ENCODE data around the gene LAMB2. TPM values are rescaled to one million over a fixed set of nuclear protein-coding genes. Genes with fewer than 3 reads are reported as not detected.
A peak's percentile ranks its signal among the peaks of the same experiment; 100 is the strongest.

Gene LAMB2
- total and polyA plus RNA-seq, 10 of the 15 experiments (the other 5 are each of a cell fraction or from before 2014, with no cell fraction given), result 0.13 to 3.2 (median 0.64) TPM; not detected in 3

- ChIA-PET CTCF (interaction anchor here (1.3 kb wide), 1 partner anchor 174 kb away, joined by 4 read pairs; no protein-coding TSS in a partner anchor), SMC1A (ENCODE audit: uncharacterized antibody, unreplicated experiment) (interaction anchor here (0.6 kb wide), 1 partner anchor 211 kb away, joined by 3 read pairs; no protein-coding TSS in a partner anchor), RAD21 (ENCODE audit: unreplicated experiment) (no interaction called here), POLR2A (no interaction called here)
- Histone ChIP-seq H3K27ac (ENCODE audit: control insufficient read depth, insufficient read depth) (peak within 1 kb of the TSS; percentile 65), H3K4me1 (ENCODE audit: control insufficient read depth, insufficient read depth, low read length) (peaks cover 10% of the 10 kb centered on the region), H3K36me3 (ENCODE audit: control insufficient read depth in 2 of 2, insufficient read depth in 2 of 2, low read length in 1 of 2) (peaks cover 6 to 9% of the 10 kb centered on the region in 2 experiments; a peak in 3 of 4 replicates), H2AFZ (ENCODE audit: control insufficient read depth, low read depth, low read length) (peak within 1 kb of the TSS; percentile 93), H3K9ac (ENCODE audit: control insufficient read depth, insufficient read depth, low read length) (peak within 1 kb of the TSS; percentile 91), H3K79me2 (ENCODE audit: control insufficient read depth, insufficient read depth, low read length) (peaks cover 24% of the 10 kb centered on the region), H3K9me3 (replicated peaks; ENCODE audit: control insufficient read depth, insufficient read depth, low read length) (peaks cover 2% of the 10 kb centered on the region; the same call in 2 of the 3 replicates), H3K4me2 (ENCODE audit: control insufficient read depth, insufficient read depth) (peak within 1 kb of the TSS; percentile 97), H3K4me3 (peak within 1 kb of the TSS; percentile 84), H4K20me1 (ENCODE audit: control insufficient read depth, insufficient read depth) (no peaks in the 10 kb centered on the region; the same call in 1 of the 2 replicates), H3K27me3 (replicated peaks in 1 of 2; ENCODE audit: control insufficient read depth in 2 of 2, insufficient read depth in 2 of 2, low read length in 1 of 2) (no peaks in the 10 kb centered on the region)
- no TSS peak for BruUV-seq (replicated peaks)
- DNase-seq (ENCODE audit: low read depth, low spot score) (peak; percentile 20), FAIRE-seq (no peak), ATAC-seq (peak; percentile 91)
- in situ Hi-C loops (cut with MboI) (loop anchor here (5.0 kb wide), 1 partner anchor 281 kb away; no protein-coding TSS in a partner anchor), intact Hi-C loops (cut with micrococcal nuclease; ENCODE audit: unreplicated experiment) (no loop called here)
- WGBS (ENCODE audit: insufficient coverage, insufficient replicate concordance, low lambda C conversion rate, missing lambda C conversion rate), result 22% methylated on average over 31 of the region's 69 CpGs
- TF ChIP-seq ESRRA (IDR thresholded peaks at IDR 0.05; ENCODE audit: low read length), result no peak
- 0 out of 2 replicates have a peak, but pooled peaks have one; percentile 28 for TF ChIP-seq PAX5 (IDR thresholded peaks at IDR 0.05; ENCODE audit: borderline replicate concordance, low read depth, low read length)
- TF ChIP-seq E2F8 (IDR thresholded peaks at IDR 0.05; ENCODE audit: low read depth, partially characterized antibody), result no peak
- TF ChIP-seq KDM1A (IDR thresholded peaks at IDR 0.05; ENCODE audit: borderline replicate concordance), result no peak
- no peak for TF ChIP-seq EED (IDR thresholded peaks at IDR 0.05; ENCODE audit: low read depth)
- peak; percentile 99 for TF ChIP-seq SMARCA5 (IDR thresholded peaks at IDR 0.05)
- no peak for TF ChIP-seq FOS (IDR thresholded peaks at IDR 0.05; ENCODE audit: borderline replicate concordance, extremely low read depth, insufficient read length)
- TF ChIP-seq BCLAF1 (IDR thresholded peaks at IDR 0.05), result no peak
- no peak for TF ChIP-seq BMI1 (IDR thresholded peaks at IDR 0.05; ENCODE audit: borderline replicate concordance)
- TF ChIP-seq MTA3 (IDR thresholded peaks at IDR 0.05; ENCODE audit: borderline replicate concordance, low read length), result no peak
- no peak; the same call in 1 of the 2 replicates for TF ChIP-seq NBN (IDR thresholded peaks at IDR 0.05)
- TF ChIP-seq IKZF2 (IDR thresholded peaks at IDR 0.05), result no peak
- TF ChIP-seq RCOR1 (conservative IDR thresholded peaks at IDR 0.05; ENCODE audit: low read depth, low read length), result no peak
- TF ChIP-seq MEF2A (IDR thresholded peaks at IDR 0.05; ENCODE audit: insufficient read depth, low read depth, low read length), result no peak
- TF ChIP-seq HSF1 (IDR thresholded peaks at IDR 0.05; ENCODE audit: low read depth, low read length), result 0 out of 2 replicates have a peak, but pooled peaks have one; percentile 7
Measured at GRCh38 chr3:49165771-49166751, 33.2 kb upstream of the LAMB2 start, which contains the start of gene CCDC71. CCDC71 (minus strand) TSS chr3:49166331; CDS start chr3:49164208, 2,123 bp downstream.
